SH-SY5Y (cell line): ENCODE results near the gene MAPK8IP2.

ENCODE experiments used
- GATA2 ChIP-seq: IDR thresholded peaks from 2 replicates; pipeline ENCODE4 v1.6.1; 2011; ENCODE audit warnings: mild to moderate bottlenecking, low read depth, low read length
- GATA3 ChIP-seq: IDR thresholded peaks from 2 replicates; pipeline ENCODE4 v1.6.1; 2011; ENCODE audit warnings: low read depth, mild to moderate bottlenecking, low read length, moderate library complexity

- TF ChIP-seq GATA2 (no peak), GATA3 (no peak)
Observed at GRCh38 chr22:50613291-50613981, 12.8 kb downstream of the MAPK8IP2 start.
